ENCODE data around the gene SLC9B2. TPM values are rescaled to one million over a fixed set of nuclear protein-coding genes. Genes with fewer than 3 reads are reported as not detected.

The SLC9B2 gene
- total RNA-seq, 1 donor from 2014 or later: 7.3 TPM

GRCh38 chr4:103085555-103086196 lies 9.1 kb upstream of the SLC9B2 start:
- no peaks in the 10 kb centered on the region for H3K4me1 ChIP-seq (ENCODE audit: control insufficient read depth in 3 of 3, insufficient read depth in 3 of 3, low read length in 3 of 3)
- no peak overlapping the region for H3K9ac ChIP-seq (ENCODE audit: low read depth in 1 of 3, low read length in 3 of 3)
- peaks cover 25 to 76% (median 63%) of the 10 kb centered on the region in 3 donors for H3K36me3 ChIP-seq (ENCODE audit: control insufficient read depth in 3 of 3, insufficient read depth in 3 of 3, low read length in 3 of 3)
- H3K9me3 ChIP-seq (ENCODE audit: control insufficient read depth in 3 of 3, low read length in 3 of 3): no peaks in the 10 kb centered on the region
- H3K4me3 ChIP-seq (ENCODE audit: low read length in 3 of 3): no peak overlapping the region
- no peaks in the 10 kb centered on the region for H3K27me3 ChIP-seq (ENCODE audit: control insufficient read depth in 3 of 3, insufficient read depth in 3 of 3, low read length in 3 of 3)
- no peak overlapping the region for H3K27ac ChIP-seq (ENCODE audit: low read depth, low read length)

GRCh38 chr4:103079621-103080020 lies 3.1 kb upstream of the SLC9B2 start:
- Histone ChIP-seq H3K4me1 (ENCODE audit: control insufficient read depth in 3 of 3, insufficient read depth in 3 of 3, low read length in 3 of 3) (peaks cover 6 to 14% (median 14%) of the 10 kb centered on the region in 3 donors), H3K9me3 (ENCODE audit: control insufficient read depth in 3 of 3, low read length in 3 of 3) (no peaks in the 10 kb centered on the region), H3K27me3 (ENCODE audit: control insufficient read depth in 3 of 3, insufficient read depth in 3 of 3, low read length in 3 of 3) (no peaks in the 10 kb centered on the region), H3K4me3 (ENCODE audit: low read length in 3 of 3) (no peak overlapping the region), H3K27ac (ENCODE audit: low read depth, low read length) (no peak overlapping the region), H3K36me3 (ENCODE audit: control insufficient read depth in 3 of 3, insufficient read depth in 3 of 3, low read length in 3 of 3) (peaks cover 4 to 30% (median 17%) of the 10 kb centered on the region in 3 donors), H3K9ac (ENCODE audit: low read depth in 1 of 3, low read length in 3 of 3) (peak overlapping the region in 1 of 3 donors; percentile 26)

GRCh38 chr4:103075894-103076746 lies 441 bp downstream of the SLC9B2 start:
- Histone ChIP-seq H3K36me3 (ENCODE audit: control insufficient read depth in 3 of 3, insufficient read depth in 3 of 3, low read length in 3 of 3) (peaks cover 0 to 13% (median 8%) of the 10 kb centered on the region in 3 donors), H3K4me3 (ENCODE audit: low read length in 3 of 3) (peak overlapping the region; percentile 73 to 86 (median 75)), H3K9ac (ENCODE audit: low read depth in 1 of 3, low read length in 3 of 3) (peak overlapping the region; percentile 81 to 85 (median 82)), H3K27me3 (ENCODE audit: control insufficient read depth in 3 of 3, insufficient read depth in 3 of 3, low read length in 3 of 3) (no peaks in the 10 kb centered on the region), H3K27ac (ENCODE audit: low read depth, low read length) (peak overlapping the region; percentile 76), H3K4me1 (ENCODE audit: control insufficient read depth in 3 of 3, insufficient read depth in 3 of 3, low read length in 3 of 3) (peaks cover 6 to 14% (median 14%) of the 10 kb centered on the region in 3 donors), H3K9me3 (ENCODE audit: control insufficient read depth in 3 of 3, low read length in 3 of 3) (no peaks in the 10 kb centered on the region)

- H3K9ac ChIP-seq (ENCODE audit: low read depth in 1 of 3, low read length in 3 of 3): peak overlapping the region; percentile 81 to 85 (median 82)
- peaks cover 0 to 8% (median 3%) of the 10 kb centered on the region in 3 donors for H3K36me3 ChIP-seq (ENCODE audit: control insufficient read depth in 3 of 3, insufficient read depth in 3 of 3, low read length in 3 of 3)
- peak overlapping the region; percentile 73 to 86 (median 75) for H3K4me3 ChIP-seq (ENCODE audit: low read length in 3 of 3)
- H3K4me1 ChIP-seq (ENCODE audit: control insufficient read depth in 3 of 3, insufficient read depth in 3 of 3, low read length in 3 of 3): peaks cover 6 to 14% (median 14%) of the 10 kb centered on the region in 3 donors
- no peaks in the 10 kb centered on the region for H3K9me3 ChIP-seq (ENCODE audit: control insufficient read depth in 3 of 3, low read length in 3 of 3)
- peak overlapping the region; percentile 76 for H3K27ac ChIP-seq (ENCODE audit: low read depth, low read length)
- no peaks in the 10 kb centered on the region for H3K27me3 ChIP-seq (ENCODE audit: control insufficient read depth in 3 of 3, insufficient read depth in 3 of 3, low read length in 3 of 3)
Measured at GRCh38 chr4:103075435-103075893, 1.1 kb downstream of the SLC9B2 start.

- Histone ChIP-seq H3K9me3 (ENCODE audit: control insufficient read depth in 3 of 3, low read length in 3 of 3) (no peaks in the 10 kb centered on the region), H3K27me3 (ENCODE audit: control insufficient read depth in 3 of 3, insufficient read depth in 3 of 3, low read length in 3 of 3) (no peaks in the 10 kb centered on the region), H3K4me1 (ENCODE audit: control insufficient read depth in 3 of 3, insufficient read depth in 3 of 3, low read length in 3 of 3) (peaks cover 6 to 14% (median 14%) of the 10 kb centered on the region in 3 donors), H3K4me3 (ENCODE audit: low read length in 3 of 3) (no peak overlapping the region), H3K36me3 (ENCODE audit: control insufficient read depth in 3 of 3, insufficient read depth in 3 of 3, low read length in 3 of 3) (peaks cover 0 to 7% (median 3%) of the 10 kb centered on the region in 3 donors), H3K9ac (ENCODE audit: low read depth in 1 of 3, low read length in 3 of 3) (no peak overlapping the region), H3K27ac (ENCODE audit: low read depth, low read length) (no peak overlapping the region)
Measured at GRCh38 chr4:103074744-103075434, 1.7 kb downstream of the SLC9B2 start.

GRCh38 chr4:103073792-103074438 lies 2.6 kb downstream of the SLC9B2 start:
- Histone ChIP-seq H3K27ac (ENCODE audit: low read depth, low read length) (no peak overlapping the region), H3K9ac (ENCODE audit: low read depth in 1 of 3, low read length in 3 of 3) (no peak overlapping the region), H3K9me3 (ENCODE audit: control insufficient read depth in 3 of 3, low read length in 3 of 3) (no peaks in the 10 kb centered on the region), H3K36me3 (ENCODE audit: control insufficient read depth in 3 of 3, insufficient read depth in 3 of 3, low read length in 3 of 3) (no peaks in the 10 kb centered on the region), H3K4me1 (ENCODE audit: control insufficient read depth in 3 of 3, insufficient read depth in 3 of 3, low read length in 3 of 3) (peaks cover 6 to 14% (median 14%) of the 10 kb centered on the region in 3 donors), H3K4me3 (ENCODE audit: low read length in 3 of 3) (no peak overlapping the region), H3K27me3 (ENCODE audit: control insufficient read depth in 3 of 3, insufficient read depth in 3 of 3, low read length in 3 of 3) (no peaks in the 10 kb centered on the region)

GRCh38 chr4:103067841-103068547 lies 8.6 kb downstream of the SLC9B2 start:
- no peak overlapping the region for H3K9ac ChIP-seq (ENCODE audit: low read depth in 1 of 3, low read length in 3 of 3)
- no peaks in the 10 kb centered on the region for H3K9me3 ChIP-seq (ENCODE audit: control insufficient read depth in 3 of 3, low read length in 3 of 3)
- H3K27ac ChIP-seq (ENCODE audit: low read depth, low read length): no peak overlapping the region
- no peaks in the 10 kb centered on the region for H3K27me3 ChIP-seq (ENCODE audit: control insufficient read depth in 3 of 3, insufficient read depth in 3 of 3, low read length in 3 of 3)
- H3K4me1 ChIP-seq (ENCODE audit: control insufficient read depth in 3 of 3, insufficient read depth in 3 of 3, low read length in 3 of 3): no peaks in the 10 kb centered on the region
- peaks cover 0 to 8% (median 3%) of the 10 kb centered on the region in 3 donors for H3K36me3 ChIP-seq (ENCODE audit: control insufficient read depth in 3 of 3, insufficient read depth in 3 of 3, low read length in 3 of 3)
- H3K4me3 ChIP-seq (ENCODE audit: low read length in 3 of 3): no peak overlapping the region

- no peak overlapping the region for H3K9ac ChIP-seq (ENCODE audit: low read depth in 1 of 3, low read length in 3 of 3)
- no peaks in the 10 kb centered on the region for H3K27me3 ChIP-seq (ENCODE audit: control insufficient read depth in 3 of 3, insufficient read depth in 3 of 3, low read length in 3 of 3)
- H3K4me1 ChIP-seq (ENCODE audit: control insufficient read depth in 3 of 3, insufficient read depth in 3 of 3, low read length in 3 of 3): no peaks in the 10 kb centered on the region
- H3K27ac ChIP-seq (ENCODE audit: low read depth, low read length): no peak overlapping the region
- no peak overlapping the region for H3K4me3 ChIP-seq (ENCODE audit: low read length in 3 of 3)
- H3K9me3 ChIP-seq (ENCODE audit: control insufficient read depth in 3 of 3, low read length in 3 of 3): no peaks in the 10 kb centered on the region
- peaks cover 0 to 3% (median 3%) of the 10 kb centered on the region in 3 donors for H3K36me3 ChIP-seq (ENCODE audit: control insufficient read depth in 3 of 3, insufficient read depth in 3 of 3, low read length in 3 of 3)
Measured at GRCh38 chr4:103060453-103061148, 16.0 kb downstream of the SLC9B2 start.

All from skeletal muscle tissue (tissue), 4 donors.